WTC11 (cell line): Measurements from ENCODE around the gene GHRL. TPM values are rescaled to one million over a fixed set of nuclear protein-coding genes. Genes with fewer than 3 reads are reported as not detected.

Experiments
- ATAC-seq: fragments of 200-7000 bp; cut with Tn5 transposase; 2 replicates; pipeline ENCODE4 v1.10.0; 2021; ENCODE audit warnings: mild to moderate bottlenecking, moderate library complexity
- CTCF ChIA-PET: fragments of 300-600 bp; sonication (Branson Sonifier 250); formaldehyde crosslinking; loops from one replicate; lab custom pipeline; 2021; ENCODE audit warnings: antibody characterized with exemption; lab: Charles Lee
- POLR2A ChIA-PET: fragments of 350-600 bp; sonication (Branson Sonifier 250); formaldehyde crosslinking; loops from one replicate; lab custom pipeline; 2021; ENCODE audit warnings: antibody characterized with exemption; lab: Charles Lee
- DNase-seq: peaks from one replicate; pipeline ENCODE4 v3.0.0; 2021; ENCODE audit warnings: low spot score
- H3K27ac Mint-ChIP-seq: 2 replicates; pipeline ENCODE4 v1.8.0; 2021; ENCODE audit warnings: mixed read lengths
- H3K27me3 Mint-ChIP-seq: 2 replicates; pipeline ENCODE4 v1.8.0; 2021; ENCODE audit warnings: low read depth, mild to moderate bottlenecking, moderate library complexity, mixed read lengths
- H3K36me3 Mint-ChIP-seq: 2 replicates; pipeline ENCODE4 v1.8.0; 2021; ENCODE audit warnings: mixed read lengths
- H3K4me1 Mint-ChIP-seq: 2 replicates; pipeline ENCODE4 v1.8.0; 2022; ENCODE audit warnings: mixed read lengths
- H3K4me3 Mint-ChIP-seq: 2 replicates; pipeline ENCODE4 v1.8.0; 2021; ENCODE audit warnings: mild to moderate bottlenecking, moderate library complexity, mixed read lengths
- H3K9me3 Mint-ChIP-seq: 2 replicates; pipeline ENCODE4 v1.8.0; 2021; ENCODE audit warnings: mixed read lengths
- EMX1 ChIP-seq: fragments of 250-450 bp; sonication (Bioruptor Pico); IDR thresholded peaks from 2 replicates; pipeline ENCODE4 v1.8.0; 2021; ENCODE audit warnings: mild to moderate bottlenecking
- FOXJ3 ChIP-seq: sonication (generic); formaldehyde crosslinking; IDR thresholded peaks from 2 replicates; pipeline ENCODE4 v1.9.0; 2021; ENCODE audit warnings: missing genetic modification reagents, mild to moderate bottlenecking, borderline replicate concordance
- GRHL2 ChIP-seq: fragments of 250-450 bp; sonication (Bioruptor Pico); IDR thresholded peaks from 2 replicates; pipeline ENCODE4 v1.8.0; 2022; ENCODE audit warnings: mild to moderate bottlenecking, moderate library complexity; ENCODE audit not compliant: insufficient replicate concordance, severe bottlenecking
- JUN ChIP-seq: sonication (generic); formaldehyde crosslinking; IDR thresholded peaks from 2 replicates; pipeline ENCODE4 v1.8.0; 2023; ENCODE audit warnings: mild to moderate bottlenecking, missing genetic modification reagents
- KAT7 ChIP-seq: sonication (generic); formaldehyde crosslinking; IDR thresholded peaks from 2 replicates; pipeline ENCODE4 v1.8.1; 2023; ENCODE audit warnings: missing genetic modification reagents, mild to moderate bottlenecking, borderline replicate concordance
- MXD4 ChIP-seq: fragments of 250-450 bp; sonication (Bioruptor Pico); IDR thresholded peaks from 2 replicates; pipeline ENCODE4 v1.8.0; 2021; ENCODE audit warnings: mild to moderate bottlenecking, moderate library complexity, borderline replicate concordance
- OVOL2 ChIP-seq: fragments of 250-450 bp; sonication (Bioruptor Pico); IDR thresholded peaks from 2 replicates; pipeline ENCODE4 v1.9.0; 2021; ENCODE audit warnings: mild to moderate bottlenecking, borderline replicate concordance
- SOX15 ChIP-seq: fragments of 250-450 bp; sonication (Bioruptor Pico); IDR thresholded peaks from 2 replicates; pipeline ENCODE4 v1.9.0; 2021; ENCODE audit warnings: mild to moderate bottlenecking
- TP53 ChIP-seq: sonication (generic); formaldehyde crosslinking; IDR thresholded peaks from 2 replicates; pipeline ENCODE4 v1.8.1; 2023; ENCODE audit warnings: mild to moderate bottlenecking, missing genetic modification reagents
- ZNF138 ChIP-seq: sonication (generic); formaldehyde crosslinking; conservative IDR thresholded peaks from 2 replicates; pipeline ENCODE4 v1.8.1; 2022; ENCODE audit warnings: mild to moderate bottlenecking, moderate library complexity, missing genetic modification reagents
- ZNF671 ChIP-seq: fragments of 250-450 bp; sonication (Bioruptor Pico); IDR thresholded peaks from 2 replicates; pipeline ENCODE4 v1.8.0; 2021; ENCODE audit warnings: mild to moderate bottlenecking
- total RNA-seq: library from RNA; stranded (reverse); gene quantifications from 3 replicates; pipeline ENCODE4 v1.2.3, GENCODE V29; 2021
- TF ChIP-seq, protein P1 (sequence below): sonication (generic); formaldehyde crosslinking; IDR thresholded peaks from 2 replicates; pipeline ENCODE4 v1.8.1; 2022; ENCODE audit warnings: mild to moderate bottlenecking, moderate library complexity, missing genetic modification reagents
- TF ChIP-seq, protein P2 (sequence below): sonication (generic); formaldehyde crosslinking; IDR thresholded peaks from 2 replicates; pipeline ENCODE4 v1.8.0; 2022; ENCODE audit warnings: mild to moderate bottlenecking, missing genetic modification reagents
- TF ChIP-seq, protein P3 (sequence below): sonication (generic); formaldehyde crosslinking; IDR thresholded peaks from 2 replicates; pipeline ENCODE4 v1.8.1; 2023; ENCODE audit warnings: mild to moderate bottlenecking, moderate library complexity, missing genetic modification reagents
- TF ChIP-seq, protein P4 (sequence below): sonication (generic); formaldehyde crosslinking; IDR thresholded peaks from 2 replicates; pipeline ENCODE4 v1.8.0; 2022; ENCODE audit warnings: mild to moderate bottlenecking, missing genetic modification reagents
- TF ChIP-seq, protein P5 (sequence below): sonication (generic); formaldehyde crosslinking; IDR thresholded peaks from 2 replicates; pipeline ENCODE4 v1.8.0; 2022; ENCODE audit warnings: mild to moderate bottlenecking, missing genetic modification reagents
- TF ChIP-seq, protein P6 (sequence below): sonication (generic); formaldehyde crosslinking; IDR thresholded peaks from 2 replicates; pipeline ENCODE4 v1.8.1; 2023; ENCODE audit warnings: mild to moderate bottlenecking, missing genetic modification reagents, moderate library complexity
- TF ChIP-seq, protein P7 (sequence below): sonication (generic); formaldehyde crosslinking; IDR thresholded peaks from 2 replicates; pipeline ENCODE4 v1.8.0; 2023; ENCODE audit warnings: missing genetic modification reagents, mild to moderate bottlenecking, borderline replicate concordance
- TF ChIP-seq, protein P8 (sequence below): fragments of 250-450 bp; sonication (Bioruptor Pico); IDR thresholded peaks from 2 replicates; pipeline ENCODE4 v1.9.0; 2021; ENCODE audit warnings: mild to moderate bottlenecking

GHRL gene
- total RNA-seq, 1 experiment from 2014 or later = 0.35 TPM

DNA sequence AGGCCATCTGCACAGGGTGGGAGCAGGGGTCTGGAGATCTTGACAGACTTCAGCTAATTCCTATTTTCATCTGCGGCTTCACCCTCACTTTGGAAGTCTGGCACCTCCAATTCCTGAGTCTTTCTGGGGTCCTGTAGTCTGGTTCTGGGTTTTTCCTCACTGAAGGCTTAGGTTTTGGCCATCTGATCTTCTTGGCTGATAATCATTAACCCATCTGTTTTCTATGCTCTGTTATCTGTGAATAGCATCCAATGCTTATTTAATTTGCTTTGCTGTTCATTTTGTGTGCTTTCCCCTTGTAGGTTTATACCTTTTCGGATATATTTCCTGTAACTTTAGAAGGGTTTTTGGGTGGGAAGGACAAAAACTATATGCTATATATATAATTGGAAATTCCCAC is 26.9 kb downstream of the GHRL start:
- H3K27ac Mint-ChIP-seq = no peak overlapping the region
- no peaks in the 10 kb centered on the region for H3K9me3 Mint-ChIP-seq
- DNase-seq = no peak
- H3K4me1 Mint-ChIP-seq = peaks cover 11% of the 10 kb centered on the region
- H3K4me3 Mint-ChIP-seq = no peak overlapping the region
- no peaks in the 10 kb centered on the region for H3K27me3 Mint-ChIP-seq
- TF ChIP-seq SOX15 (CRISPR knock-in tag) (no peak), ZNF138 (CRISPR knock-in tag) (no peak), EMX1 (no peak), KAT7 (CRISPR knock-in tag) (no peak), OVOL2 (CRISPR knock-in tag) (no peak), JUN (CRISPR knock-in tag) (no peak), FOXJ3 (CRISPR knock-in tag) (no peak), ZNF671 (CRISPR knock-in tag) (no peak), GRHL2 (no peak), TP53 (CRISPR knock-in tag) (no peak), MXD4 (no peak)
- TF ChIP-seq, protein P1, sequence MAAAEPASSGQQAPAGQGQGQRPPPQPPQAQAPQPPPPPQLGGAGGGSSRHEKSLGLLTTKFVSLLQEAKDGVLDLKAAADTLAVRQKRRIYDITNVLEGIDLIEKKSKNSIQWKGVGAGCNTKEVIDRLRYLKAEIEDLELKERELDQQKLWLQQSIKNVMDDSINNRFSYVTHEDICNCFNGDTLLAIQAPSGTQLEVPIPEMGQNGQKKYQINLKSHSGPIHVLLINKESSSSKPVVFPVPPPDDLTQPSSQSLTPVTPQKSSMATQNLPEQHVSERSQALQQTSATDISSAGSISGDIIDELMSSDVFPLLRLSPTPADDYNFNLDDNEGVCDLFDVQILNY (CRISPR knock-in tag) = no peak
- TF ChIP-seq, protein P2, sequence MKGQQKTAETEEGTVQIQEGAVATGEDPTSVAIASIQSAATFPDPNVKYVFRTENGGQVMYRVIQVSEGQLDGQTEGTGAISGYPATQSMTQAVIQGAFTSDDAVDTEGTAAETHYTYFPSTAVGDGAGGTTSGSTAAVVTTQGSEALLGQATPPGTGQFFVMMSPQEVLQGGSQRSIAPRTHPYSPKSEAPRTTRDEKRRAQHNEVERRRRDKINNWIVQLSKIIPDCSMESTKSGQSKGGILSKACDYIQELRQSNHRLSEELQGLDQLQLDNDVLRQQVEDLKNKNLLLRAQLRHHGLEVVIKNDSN = no peak
- TF ChIP-seq, protein P3, sequence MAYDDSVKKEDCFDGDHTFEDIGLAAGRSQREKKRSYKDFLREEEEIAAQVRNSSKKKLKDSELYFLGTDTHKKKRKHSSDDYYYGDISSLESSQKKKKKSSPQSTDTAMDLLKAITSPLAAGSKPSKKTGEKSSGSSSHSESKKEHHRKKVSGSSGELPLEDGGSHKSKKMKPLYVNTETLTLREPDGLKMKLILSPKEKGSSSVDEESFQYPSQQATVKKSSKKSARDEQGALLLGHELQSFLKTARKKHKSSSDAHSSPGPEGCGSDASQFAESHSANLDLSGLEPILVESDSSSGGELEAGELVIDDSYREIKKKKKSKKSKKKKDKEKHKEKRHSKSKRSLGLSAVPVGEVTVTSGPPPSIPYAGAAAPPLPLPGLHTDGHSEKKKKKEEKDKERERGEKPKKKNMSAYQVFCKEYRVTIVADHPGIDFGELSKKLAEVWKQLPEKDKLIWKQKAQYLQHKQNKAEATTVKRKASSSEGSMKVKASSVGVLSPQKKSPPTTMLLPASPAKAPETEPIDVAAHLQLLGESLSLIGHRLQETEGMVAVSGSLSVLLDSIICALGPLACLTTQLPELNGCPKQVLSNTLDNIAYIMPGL (CRISPR knock-in tag) = no peak
- TF ChIP-seq, protein P4, sequence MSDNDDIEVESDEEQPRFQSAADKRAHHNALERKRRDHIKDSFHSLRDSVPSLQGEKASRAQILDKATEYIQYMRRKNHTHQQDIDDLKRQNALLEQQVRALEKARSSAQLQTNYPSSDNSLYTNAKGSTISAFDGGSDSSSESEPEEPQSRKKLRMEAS (CRISPR knock-in tag) = no peak
- TF ChIP-seq, protein P5, sequence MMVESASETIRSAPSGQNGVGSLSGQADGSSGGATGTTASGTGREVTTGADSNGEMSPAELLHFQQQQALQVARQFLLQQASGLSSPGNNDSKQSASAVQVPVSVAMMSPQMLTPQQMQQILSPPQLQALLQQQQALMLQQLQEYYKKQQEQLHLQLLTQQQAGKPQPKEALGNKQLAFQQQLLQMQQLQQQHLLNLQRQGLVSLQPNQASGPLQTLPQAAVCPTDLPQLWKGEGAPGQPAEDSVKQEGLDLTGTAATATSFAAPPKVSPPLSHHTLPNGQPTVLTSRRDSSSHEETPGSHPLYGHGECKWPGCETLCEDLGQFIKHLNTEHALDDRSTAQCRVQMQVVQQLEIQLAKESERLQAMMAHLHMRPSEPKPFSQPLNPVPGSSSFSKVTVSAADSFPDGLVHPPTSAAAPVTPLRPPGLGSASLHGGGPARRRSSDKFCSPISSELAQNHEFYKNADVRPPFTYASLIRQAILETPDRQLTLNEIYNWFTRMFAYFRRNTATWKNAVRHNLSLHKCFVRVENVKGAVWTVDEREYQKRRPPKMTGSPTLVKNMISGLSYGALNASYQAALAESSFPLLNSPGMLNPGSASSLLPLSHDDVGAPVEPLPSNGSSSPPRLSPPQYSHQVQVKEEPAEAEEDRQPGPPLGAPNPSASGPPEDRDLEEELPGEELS (CRISPR knock-in tag) = no peak
- TF ChIP-seq, protein P6, sequence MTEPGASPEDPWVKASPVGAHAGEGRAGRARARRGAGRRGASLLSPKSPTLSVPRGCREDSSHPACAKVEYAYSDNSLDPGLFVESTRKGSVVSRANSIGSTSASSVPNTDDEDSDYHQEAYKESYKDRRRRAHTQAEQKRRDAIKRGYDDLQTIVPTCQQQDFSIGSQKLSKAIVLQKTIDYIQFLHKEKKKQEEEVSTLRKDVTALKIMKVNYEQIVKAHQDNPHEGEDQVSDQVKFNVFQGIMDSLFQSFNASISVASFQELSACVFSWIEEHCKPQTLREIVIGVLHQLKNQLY = no peak
- TF ChIP-seq, protein P7, sequence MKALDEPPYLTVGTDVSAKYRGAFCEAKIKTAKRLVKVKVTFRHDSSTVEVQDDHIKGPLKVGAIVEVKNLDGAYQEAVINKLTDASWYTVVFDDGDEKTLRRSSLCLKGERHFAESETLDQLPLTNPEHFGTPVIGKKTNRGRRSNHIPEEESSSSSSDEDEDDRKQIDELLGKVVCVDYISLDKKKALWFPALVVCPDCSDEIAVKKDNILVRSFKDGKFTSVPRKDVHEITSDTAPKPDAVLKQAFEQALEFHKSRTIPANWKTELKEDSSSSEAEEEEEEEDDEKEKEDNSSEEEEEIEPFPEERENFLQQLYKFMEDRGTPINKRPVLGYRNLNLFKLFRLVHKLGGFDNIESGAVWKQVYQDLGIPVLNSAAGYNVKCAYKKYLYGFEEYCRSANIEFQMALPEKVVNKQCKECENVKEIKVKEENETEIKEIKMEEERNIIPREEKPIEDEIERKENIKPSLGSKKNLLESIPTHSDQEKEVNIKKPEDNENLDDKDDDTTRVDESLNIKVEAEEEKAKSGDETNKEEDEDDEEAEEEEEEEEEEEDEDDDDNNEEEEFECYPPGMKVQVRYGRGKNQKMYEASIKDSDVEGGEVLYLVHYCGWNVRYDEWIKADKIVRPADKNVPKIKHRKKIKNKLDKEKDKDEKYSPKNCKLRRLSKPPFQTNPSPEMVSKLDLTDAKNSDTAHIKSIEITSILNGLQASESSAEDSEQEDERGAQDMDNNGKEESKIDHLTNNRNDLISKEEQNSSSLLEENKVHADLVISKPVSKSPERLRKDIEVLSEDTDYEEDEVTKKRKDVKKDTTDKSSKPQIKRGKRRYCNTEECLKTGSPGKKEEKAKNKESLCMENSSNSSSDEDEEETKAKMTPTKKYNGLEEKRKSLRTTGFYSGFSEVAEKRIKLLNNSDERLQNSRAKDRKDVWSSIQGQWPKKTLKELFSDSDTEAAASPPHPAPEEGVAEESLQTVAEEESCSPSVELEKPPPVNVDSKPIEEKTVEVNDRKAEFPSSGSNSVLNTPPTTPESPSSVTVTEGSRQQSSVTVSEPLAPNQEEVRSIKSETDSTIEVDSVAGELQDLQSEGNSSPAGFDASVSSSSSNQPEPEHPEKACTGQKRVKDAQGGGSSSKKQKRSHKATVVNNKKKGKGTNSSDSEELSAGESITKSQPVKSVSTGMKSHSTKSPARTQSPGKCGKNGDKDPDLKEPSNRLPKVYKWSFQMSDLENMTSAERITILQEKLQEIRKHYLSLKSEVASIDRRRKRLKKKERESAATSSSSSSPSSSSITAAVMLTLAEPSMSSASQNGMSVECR (CRISPR knock-in tag) = no peak
- TF ChIP-seq, protein P8, sequence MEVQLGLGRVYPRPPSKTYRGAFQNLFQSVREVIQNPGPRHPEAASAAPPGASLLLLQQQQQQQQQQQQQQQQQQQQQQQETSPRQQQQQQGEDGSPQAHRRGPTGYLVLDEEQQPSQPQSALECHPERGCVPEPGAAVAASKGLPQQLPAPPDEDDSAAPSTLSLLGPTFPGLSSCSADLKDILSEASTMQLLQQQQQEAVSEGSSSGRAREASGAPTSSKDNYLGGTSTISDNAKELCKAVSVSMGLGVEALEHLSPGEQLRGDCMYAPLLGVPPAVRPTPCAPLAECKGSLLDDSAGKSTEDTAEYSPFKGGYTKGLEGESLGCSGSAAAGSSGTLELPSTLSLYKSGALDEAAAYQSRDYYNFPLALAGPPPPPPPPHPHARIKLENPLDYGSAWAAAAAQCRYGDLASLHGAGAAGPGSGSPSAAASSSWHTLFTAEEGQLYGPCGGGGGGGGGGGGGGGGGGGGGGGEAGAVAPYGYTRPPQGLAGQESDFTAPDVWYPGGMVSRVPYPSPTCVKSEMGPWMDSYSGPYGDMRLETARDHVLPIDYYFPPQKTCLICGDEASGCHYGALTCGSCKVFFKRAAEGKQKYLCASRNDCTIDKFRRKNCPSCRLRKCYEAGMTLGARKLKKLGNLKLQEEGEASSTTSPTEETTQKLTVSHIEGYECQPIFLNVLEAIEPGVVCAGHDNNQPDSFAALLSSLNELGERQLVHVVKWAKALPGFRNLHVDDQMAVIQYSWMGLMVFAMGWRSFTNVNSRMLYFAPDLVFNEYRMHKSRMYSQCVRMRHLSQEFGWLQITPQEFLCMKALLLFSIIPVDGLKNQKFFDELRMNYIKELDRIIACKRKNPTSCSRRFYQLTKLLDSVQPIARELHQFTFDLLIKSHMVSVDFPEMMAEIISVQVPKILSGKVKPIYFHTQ (CRISPR knock-in tag) = no peak
- ATAC-seq = no peak
- POLR2A ChIA-PET = interaction anchor here (0.8 kb wide), 1 partner anchor 137 kb away, joined by 4 read pairs; no protein-coding TSS in a partner anchor
- peaks cover 49% of the 10 kb centered on the region for H3K36me3 Mint-ChIP-seq
- CTCF ChIA-PET = interaction anchor here (0.6 kb wide), 1 partner anchor 13 kb away, joined by 3 read pairs; no protein-coding TSS in a partner anchor
